Measurements from ENCODE around the gene NOMO2.
"Not testable (repeated sequence)": the region's sequence is repeated elsewhere in the genome, so short reads cannot be mapped to it uniquely, and the experiment has no call there.

DNA sequence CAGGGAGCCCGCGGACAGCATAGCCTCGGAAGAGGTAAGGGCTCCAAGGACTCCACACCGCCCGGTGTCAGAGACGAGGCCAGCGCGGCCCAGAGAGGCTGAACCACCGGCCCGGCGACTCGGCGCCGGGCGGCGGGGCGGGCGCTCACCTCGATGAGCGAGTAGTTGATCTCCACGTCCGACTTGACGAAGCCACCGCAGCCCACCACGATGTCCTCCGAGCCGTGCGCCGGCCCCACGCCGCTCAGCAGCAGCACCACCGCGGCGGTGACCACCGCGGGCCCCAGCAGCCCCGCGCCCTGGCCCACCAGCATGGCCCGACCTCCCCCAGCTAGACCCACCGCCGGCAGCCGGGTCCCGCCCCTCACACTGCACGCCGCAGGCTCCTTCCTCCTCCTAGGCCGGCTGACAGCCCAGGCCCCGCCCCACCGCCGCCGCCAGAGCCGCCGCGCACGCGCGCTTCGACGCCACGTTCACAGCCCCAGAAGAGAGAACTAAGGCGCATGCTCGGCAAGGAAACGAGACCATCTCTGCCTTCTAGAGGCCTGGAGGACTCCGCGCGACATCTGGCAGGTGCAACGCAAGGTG is at the start of gene NOMO2:
- not testable (repeated sequence) for TF ChIP-seq TAF1, POLR2AphosphoS5, POLR2A (IDR thresholded peaks at IDR 0.05; ENCODE audit: low read depth, low read length)
